Activated T-helper 2 cell treated with anti-CD3 and anti-CD28 coated beads, Interferon-gamma antibody, Interleukin-2, Interleukin-4, amounts not matched to agents 10 μg/mL and 5 μg/mL and 100 μg/mL, durations not matched to agents 14 hours and 24 hours and 36 hours (primary cell): ENCODE measurements around the gene FOXR2. TPM values are rescaled to one million over a fixed set of nuclear protein-coding genes. Genes with fewer than 3 reads are reported as not detected.

Experiments used
- DNase-seq: peaks from one replicate; pipeline ENCODE4 v3.0.0; 2021; ENCODE audit warnings: low spot score
- H3K27ac Mint-ChIP-seq: one replicate; pipeline ENCODE4 v1.8.0; 2021; ENCODE audit warnings: mixed read lengths
- H3K27me3 Mint-ChIP-seq: one replicate; pipeline ENCODE4 v1.8.0; 2021; ENCODE audit warnings: low read depth, mixed read lengths
- H3K36me3 Mint-ChIP-seq: one replicate; pipeline ENCODE4 v1.8.0; 2021; ENCODE audit warnings: low read depth, mixed read lengths
- H3K4me1 Mint-ChIP-seq: one replicate; pipeline ENCODE4 v1.8.0; 2021; ENCODE audit warnings: low read depth, mixed read lengths
- H3K4me3 Mint-ChIP-seq: one replicate; pipeline ENCODE4 v1.8.0; 2021; ENCODE audit warnings: low read depth, mild to moderate bottlenecking, moderate library complexity, mixed read lengths
- H3K9me3 Mint-ChIP-seq: one replicate; pipeline ENCODE4 v1.8.0; 2021; ENCODE audit warnings: mixed read lengths
- intact Hi-C: fragments of 100-400 bp; cut with micrococcal nuclease; formaldehyde crosslinking; loops from one replicate; pipeline ENCODE4 v1.15.1; 2023
- total RNA-seq: library from RNA; stranded (reverse); gene quantifications from 2 replicates; pipeline ENCODE4 v1.2.3, GENCODE V29; 2022

Gene FOXR2
- not detected in 2 replicates for total RNA-seq

GRCh38 chrX:55623100-55623499 lies at the start of gene FOXR2:
TSS of gene FOXR2 (plus strand) at chrX:55623400. CDS start at chrX:55623712, 312 bp downstream.
- Mint-ChIP-seq H3K4me1 (no peaks in the 10 kb centered on the region), H3K9me3 (peaks cover 4% of the 10 kb centered on the region), H3K4me3 (no peak within 1 kb of the TSS), H3K27me3 (no peaks in the 10 kb centered on the region), H3K27ac (no peak within 1 kb of the TSS), H3K36me3 (no peaks in the 10 kb centered on the region)
- no peak for DNase-seq
- intact Hi-C loops = no loop called here

- Mint-ChIP-seq H3K4me3 (no peak overlapping the region), H3K27me3 (no peaks in the 10 kb centered on the region), H3K4me1 (no peaks in the 10 kb centered on the region), H3K9me3 (peaks cover 8% of the 10 kb centered on the region), H3K36me3 (no peaks in the 10 kb centered on the region), H3K27ac (no peak overlapping the region)
- no peak for DNase-seq
- intact Hi-C loops = no loop called here
These were observed 44.1 kb upstream of the FOXR2 start for GRCh38 chrX:55579115-55579514.

DNA sequence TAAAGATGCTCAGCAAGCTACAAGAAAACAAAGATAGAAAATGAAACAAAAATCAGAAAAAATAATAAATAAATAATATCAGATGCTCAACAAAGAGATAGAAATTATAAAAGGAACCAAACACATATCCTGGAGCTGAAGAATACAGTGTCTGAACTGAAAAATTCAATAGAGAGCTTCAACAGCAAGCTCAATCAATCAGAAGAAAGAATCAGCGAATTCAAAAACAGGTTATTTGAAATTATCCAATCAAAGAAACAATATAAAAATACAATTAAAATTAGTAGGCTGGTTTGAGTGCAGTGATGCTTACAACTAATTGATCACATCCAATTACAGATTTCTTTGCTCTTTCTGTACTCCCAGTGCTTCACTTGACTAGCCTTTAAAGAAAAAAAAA lies 40.8 kb upstream of the FOXR2 start:
- no peaks in the 10 kb centered on the region for H3K27me3 Mint-ChIP-seq
- intact Hi-C loops = no loop called here
- H3K9me3 Mint-ChIP-seq = peaks cover 4% of the 10 kb centered on the region
- H3K4me1 Mint-ChIP-seq = no peaks in the 10 kb centered on the region
- no peak overlapping the region for H3K4me3 Mint-ChIP-seq
- no peaks in the 10 kb centered on the region for H3K36me3 Mint-ChIP-seq
- no peak for DNase-seq
- H3K27ac Mint-ChIP-seq = no peak overlapping the region

- no peaks in the 10 kb centered on the region for H3K36me3 Mint-ChIP-seq
- no peaks in the 10 kb centered on the region for H3K4me1 Mint-ChIP-seq
- H3K27ac Mint-ChIP-seq = no peak overlapping the region
- no peaks in the 10 kb centered on the region for H3K27me3 Mint-ChIP-seq
- intact Hi-C loops = no loop called here
- no peaks in the 10 kb centered on the region for H3K9me3 Mint-ChIP-seq
- no peak for DNase-seq
- no peak overlapping the region for H3K4me3 Mint-ChIP-seq
These were observed 29.9 kb upstream of the FOXR2 start for GRCh38 chrX:55593296-55593695.

DNA sequence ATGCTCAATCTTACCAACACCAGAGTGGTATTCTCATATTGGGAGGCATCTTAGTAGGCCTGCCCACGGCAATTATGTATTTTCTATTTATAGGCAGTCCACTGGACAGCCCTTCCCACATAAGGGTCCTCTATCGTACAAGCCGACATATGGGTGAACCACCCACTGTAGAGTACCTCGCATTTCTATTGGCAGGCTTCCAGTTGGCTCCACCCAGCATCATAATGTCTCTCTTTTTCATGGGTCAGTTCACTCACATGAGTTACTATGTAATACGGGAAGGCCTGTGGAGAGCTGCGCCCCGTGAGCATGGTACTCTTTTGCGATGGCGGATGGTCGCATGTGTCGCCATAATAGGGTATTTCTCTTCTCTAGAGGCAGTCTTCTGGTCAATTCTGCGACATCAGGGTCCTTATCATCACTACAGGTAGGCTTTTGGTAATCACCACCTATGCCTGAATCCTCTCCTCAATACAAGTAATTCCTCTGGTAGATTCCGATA lies 29.4 kb upstream of the FOXR2 start:
- no peaks in the 10 kb centered on the region for H3K27me3 Mint-ChIP-seq
- no peaks in the 10 kb centered on the region for H3K9me3 Mint-ChIP-seq
- H3K4me1 Mint-ChIP-seq = no peaks in the 10 kb centered on the region
- no peak overlapping the region for H3K27ac Mint-ChIP-seq
- no peak for DNase-seq
- no peaks in the 10 kb centered on the region for H3K36me3 Mint-ChIP-seq
- H3K4me3 Mint-ChIP-seq = no peak overlapping the region
- intact Hi-C loops = no loop called here

GRCh38 chrX:55598333-55598732 lies 24.9 kb upstream of the FOXR2 start:
- Mint-ChIP-seq H3K9me3 (no peaks in the 10 kb centered on the region), H3K4me1 (no peaks in the 10 kb centered on the region), H3K36me3 (no peaks in the 10 kb centered on the region), H3K4me3 (no peak overlapping the region), H3K27ac (no peak overlapping the region), H3K27me3 (no peaks in the 10 kb centered on the region)
- no peak for DNase-seq
- intact Hi-C loops = no loop called here

DNA sequence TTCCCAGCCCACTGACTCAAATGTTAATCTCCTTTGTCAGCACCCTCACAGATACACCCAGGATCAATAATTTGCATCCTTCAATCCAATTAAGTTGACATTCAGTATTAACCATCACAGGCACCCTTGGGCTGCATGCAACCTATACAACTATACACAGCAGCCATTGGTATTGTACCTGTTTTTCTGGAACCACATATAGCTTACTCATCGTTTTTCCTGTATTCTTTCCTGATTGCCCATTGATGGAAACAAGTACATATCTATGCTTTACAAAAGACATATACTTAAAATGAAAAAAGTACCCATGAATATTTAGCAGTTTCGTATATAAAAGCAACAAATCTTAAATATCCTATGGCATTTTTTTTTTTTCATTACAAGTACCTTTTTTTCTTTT lies 3.7 kb upstream of the FOXR2 start:
- Mint-ChIP-seq H3K4me1 (no peaks in the 10 kb centered on the region), H3K27ac (no peak overlapping the region), H3K9me3 (peaks cover 4% of the 10 kb centered on the region), H3K4me3 (no peak overlapping the region), H3K27me3 (no peaks in the 10 kb centered on the region), H3K36me3 (no peaks in the 10 kb centered on the region)
- no peak for DNase-seq
- intact Hi-C loops = no loop called here

DNA sequence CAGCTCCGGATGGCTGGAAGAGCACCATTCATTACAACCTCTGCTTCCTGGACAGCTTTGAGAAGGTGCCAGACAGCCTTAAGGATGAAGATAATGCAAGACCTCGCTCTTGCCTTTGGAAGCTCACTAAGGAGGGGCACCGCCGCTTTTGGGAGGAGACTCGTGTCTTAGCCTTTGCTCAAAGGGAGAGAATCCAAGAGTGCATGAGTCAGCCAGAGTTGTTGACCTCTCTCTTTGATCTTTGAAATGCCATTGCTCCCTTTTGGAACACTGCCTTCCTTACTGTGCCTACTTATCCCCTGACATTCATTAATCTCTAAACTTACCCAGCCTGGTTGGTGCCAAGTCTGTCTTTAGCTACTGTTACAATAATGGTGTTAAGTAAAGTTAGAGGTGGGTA lies 1.2 kb downstream of the FOXR2 start:
- Mint-ChIP-seq H3K36me3 (no peaks in the 10 kb centered on the region), H3K4me3 (no peak overlapping the region), H3K9me3 (peaks cover 4% of the 10 kb centered on the region), H3K27me3 (no peaks in the 10 kb centered on the region), H3K27ac (no peak overlapping the region), H3K4me1 (no peaks in the 10 kb centered on the region)
- no peak for DNase-seq
- intact Hi-C loops = no loop called here

DNA sequence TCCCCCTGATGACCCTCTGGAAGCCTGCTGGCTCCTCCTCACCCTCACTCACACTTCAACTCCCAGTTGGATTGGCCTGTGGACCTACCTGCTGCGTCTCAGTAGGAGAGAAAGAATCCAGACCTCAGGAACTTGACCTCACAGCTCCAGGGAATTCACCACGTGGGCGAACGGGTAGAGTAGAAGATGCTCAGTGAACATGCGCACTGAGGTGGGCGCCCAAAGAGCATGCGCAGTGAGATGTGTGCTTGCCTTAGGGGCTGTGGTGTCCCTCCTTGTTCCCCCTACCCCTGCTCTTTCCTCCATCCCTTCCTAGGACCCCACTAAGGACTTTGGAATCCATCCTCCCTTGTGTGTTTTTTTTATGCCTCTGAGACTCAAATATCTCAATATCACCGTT lies 12.9 kb downstream of the FOXR2 start:
- Mint-ChIP-seq H3K9me3 (no peaks in the 10 kb centered on the region), H3K36me3 (no peaks in the 10 kb centered on the region), H3K4me1 (no peaks in the 10 kb centered on the region), H3K27me3 (no peaks in the 10 kb centered on the region), H3K27ac (no peak overlapping the region), H3K4me3 (no peak overlapping the region)
- DNase-seq = no peak
- intact Hi-C loops = no loop called here

DNA sequence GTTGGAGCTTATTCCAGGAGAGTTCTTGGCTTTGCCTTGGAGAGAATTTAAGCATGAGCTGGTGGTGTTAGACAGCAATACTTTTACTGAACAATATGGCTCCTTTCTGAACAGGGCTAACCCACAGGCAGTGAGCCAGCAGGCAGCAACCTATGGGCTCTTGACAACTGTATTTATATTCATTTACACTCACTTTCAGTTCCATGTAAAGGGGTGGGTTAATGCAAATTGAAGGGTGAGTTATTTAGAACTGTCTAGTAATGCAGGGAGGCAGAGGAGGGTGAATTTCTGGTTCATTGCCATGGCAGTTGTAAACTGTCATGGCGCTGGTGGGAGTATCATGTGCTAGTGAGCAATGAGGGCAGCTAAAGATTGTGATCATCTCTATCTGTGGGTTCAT lies 15.7 kb downstream of the FOXR2 start:
- H3K4me1 Mint-ChIP-seq = no peaks in the 10 kb centered on the region
- no peaks in the 10 kb centered on the region for H3K27me3 Mint-ChIP-seq
- no peak for DNase-seq
- H3K36me3 Mint-ChIP-seq = no peaks in the 10 kb centered on the region
- H3K9me3 Mint-ChIP-seq = no peaks in the 10 kb centered on the region
- no peak overlapping the region for H3K4me3 Mint-ChIP-seq
- intact Hi-C loops = no loop called here
- H3K27ac Mint-ChIP-seq = no peak overlapping the region

DNA sequence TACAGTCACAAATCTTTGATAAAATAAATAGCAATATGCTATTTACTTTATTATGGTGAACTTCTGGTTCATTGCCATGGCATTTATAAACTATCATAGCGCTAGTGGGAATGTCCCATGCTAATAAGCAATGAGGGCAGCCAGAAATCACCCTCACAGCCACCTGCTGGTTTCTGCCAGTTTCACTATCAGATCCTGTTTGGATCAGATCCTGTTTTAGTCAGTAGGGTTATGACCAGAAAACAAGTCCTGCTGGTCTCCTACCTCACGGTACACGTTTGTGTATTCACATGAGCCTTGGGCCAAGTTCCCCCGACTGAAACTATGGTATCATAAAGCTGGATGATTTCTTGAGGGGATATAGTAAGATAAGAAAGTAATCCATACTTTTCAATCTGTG lies 17.7 kb downstream of the FOXR2 start:
- no peaks in the 10 kb centered on the region for H3K9me3 Mint-ChIP-seq
- no peak overlapping the region for H3K27ac Mint-ChIP-seq
- H3K27me3 Mint-ChIP-seq = no peaks in the 10 kb centered on the region

GRCh38 chrX:55648434-55648833 lies 25.2 kb downstream of the FOXR2 start:
- H3K27ac Mint-ChIP-seq = no peak overlapping the region
- H3K4me1 Mint-ChIP-seq = no peaks in the 10 kb centered on the region
- no peaks in the 10 kb centered on the region for H3K27me3 Mint-ChIP-seq
- intact Hi-C loops = no loop called here
- no peaks in the 10 kb centered on the region for H3K9me3 Mint-ChIP-seq
- no peak overlapping the region for H3K4me3 Mint-ChIP-seq
- no peak for DNase-seq
- H3K36me3 Mint-ChIP-seq = no peaks in the 10 kb centered on the region

More for the DNA sequence above, 17.7 kb downstream of the FOXR2 start:
- DNase-seq = no peak
- Mint-ChIP-seq H3K4me3 (no peak overlapping the region), H3K4me1 (no peaks in the 10 kb centered on the region), H3K36me3 (no peaks in the 10 kb centered on the region)
- intact Hi-C loops = no loop called here

- no peak overlapping the region for H3K4me3 Mint-ChIP-seq
- no peaks in the 10 kb centered on the region for H3K27me3 Mint-ChIP-seq
- H3K27ac Mint-ChIP-seq = no peak overlapping the region
- intact Hi-C loops = no loop called here
- H3K4me1 Mint-ChIP-seq = no peaks in the 10 kb centered on the region
- no peak for DNase-seq
- no peaks in the 10 kb centered on the region for H3K36me3 Mint-ChIP-seq
- no peaks in the 10 kb centered on the region for H3K9me3 Mint-ChIP-seq
These were observed 36.7 kb downstream of the FOXR2 start for GRCh38 chrX:55659931-55660330.

GRCh38 chrX:55663584-55663983 lies 40.4 kb downstream of the FOXR2 start:
- Mint-ChIP-seq H3K4me1 (no peaks in the 10 kb centered on the region), H3K27ac (no peak overlapping the region), H3K4me3 (no peak overlapping the region), H3K36me3 (no peaks in the 10 kb centered on the region), H3K27me3 (no peaks in the 10 kb centered on the region), H3K9me3 (no peaks in the 10 kb centered on the region)
- intact Hi-C loops = no loop called here
- no peak for DNase-seq
